DOHH2 (cell line): Measurements from ENCODE around the gene SLC38A3.

Experiments used
- H3F3A ChIP-seq: fragments of 200-600 bp; sonication (generic), shearing (Covaris generic); 2 replicates; pipeline ENCODE4 v1.6.0; 2016; ENCODE audit warnings: antibody characterized with exemption, mild to moderate bottlenecking; ENCODE audit not compliant: control insufficient read depth, insufficient read depth
- H3K27ac ChIP-seq: fragments of 200-600 bp; sonication (generic); 2 replicates; pipeline ENCODE4 v1.5.1; 2014; ENCODE audit warnings: low read depth, mild to moderate bottlenecking, low read length, moderate library complexity
- H3K27me3 ChIP-seq: fragments of 200-600 bp; sonication (generic); 2 replicates; pipeline ENCODE4 v1.6.1; 2014; ENCODE audit warnings: mild to moderate bottlenecking, low read length, mixed read lengths; ENCODE audit not compliant: control insufficient read depth
- H3K36me3 ChIP-seq: fragments of 200-600 bp; sonication (generic); 2 replicates; pipeline ENCODE4 v1.6.1; 2014; ENCODE audit warnings: mild to moderate bottlenecking, low read length, moderate library complexity, mixed read lengths; ENCODE audit not compliant: control insufficient read depth
- H3K4me1 ChIP-seq: fragments of 200-600 bp; sonication (generic); 2 replicates; pipeline ENCODE4 v1.6.1; 2014; ENCODE audit warnings: mild to moderate bottlenecking, low read length, mixed read lengths; ENCODE audit not compliant: control insufficient read depth
- H3K4me2 ChIP-seq: fragments of 200-600 bp; sonication (generic); 2 replicates; pipeline ENCODE4 v1.6.0; 2014; ENCODE audit warnings: mild to moderate bottlenecking, low read length, moderate library complexity
- H3K4me3 ChIP-seq: fragments of 200-600 bp; sonication (generic); 2 replicates; pipeline ENCODE4 v1.5.1; 2014; ENCODE audit warnings: mild to moderate bottlenecking, low read length, mixed read lengths
- H3K79me2 ChIP-seq: fragments of 200-600 bp; sonication (generic); 2 replicates; pipeline ENCODE4 v1.6.1; 2014; ENCODE audit warnings: mild to moderate bottlenecking, low read length, mixed read lengths; ENCODE audit not compliant: control insufficient read depth
- H3K9me2 ChIP-seq: fragments of 200-600 bp; sonication (generic); replicated peaks from 2 replicates; pipeline ENCODE4 v1.6.1; 2014; ENCODE audit warnings: mild to moderate bottlenecking, low read length, mixed read lengths; ENCODE audit not compliant: control insufficient read depth
- H3K9me3 ChIP-seq: fragments of 200-600 bp; sonication (generic); 2 replicates; pipeline ENCODE4 v1.6.1; 2014; ENCODE audit warnings: antibody characterized with exemption, low read length, mixed read lengths; ENCODE audit not compliant: control insufficient read depth, insufficient read depth
- H4K20me1 ChIP-seq: fragments of 200-600 bp; sonication (generic); 2 replicates; pipeline ENCODE4 v1.6.0; 2014; ENCODE audit warnings: low read depth, mild to moderate bottlenecking, antibody characterized with exemption, low read length, moderate library complexity; ENCODE audit not compliant: control insufficient read depth, insufficient read depth
- CTCF ChIP-seq: fragments of 200-600 bp; sonication (generic); IDR thresholded peaks from one replicate; pipeline ENCODE4 v1.5.1; 2014; ENCODE audit warnings: antibody characterized with exemption, mild to moderate bottlenecking, low read depth, low read length; ENCODE audit not compliant: poor library complexity, severe bottlenecking
- EZH2phosphoT487 ChIP-seq: fragments of 200-600 bp; sonication (generic); IDR thresholded peaks from 2 replicates; pipeline ENCODE4 v1.6.1; 2017; ENCODE audit warnings: borderline replicate concordance, mild to moderate bottlenecking, antibody characterized with exemption, low read length, moderate library complexity, mixed read lengths

The SLC38A3 gene

DNA sequence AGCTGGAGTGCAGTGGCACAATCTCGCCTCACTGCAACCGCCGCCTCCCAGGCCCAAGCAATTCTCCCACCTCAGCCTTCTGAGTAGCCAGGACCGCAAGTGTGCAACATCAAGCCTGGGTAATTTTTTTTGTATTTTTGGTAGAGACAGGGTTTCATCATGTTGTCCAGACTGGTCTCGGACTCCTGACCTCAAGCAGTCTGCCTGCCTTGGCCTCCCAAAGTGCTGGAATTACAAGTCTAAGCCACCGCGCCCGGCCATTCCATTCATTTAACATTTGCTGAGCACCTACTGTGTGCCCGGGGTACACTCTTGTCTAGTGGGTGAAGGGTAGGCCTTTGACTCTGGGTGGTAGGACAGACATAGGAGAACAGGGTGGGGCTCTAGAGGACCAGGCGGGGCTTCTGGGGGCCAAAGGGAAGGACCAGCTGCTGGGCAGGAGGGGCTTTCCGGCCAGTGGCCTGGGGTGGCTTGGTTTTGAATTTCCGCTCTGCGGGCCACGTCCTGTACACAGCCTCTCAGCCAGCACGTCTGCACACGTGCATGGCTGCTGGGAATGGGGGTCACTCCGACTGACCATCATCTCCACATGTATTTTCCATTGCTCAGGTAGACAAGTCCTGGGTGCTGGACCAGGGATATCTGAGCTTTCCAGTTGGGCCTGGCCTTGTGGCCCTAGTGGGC is 2.4 kb downstream of the SLC38A3 start:
- no peaks in the 10 kb centered on the region for H3F3A ChIP-seq
- no peak for TF ChIP-seq EZH2phosphoT487
- TF ChIP-seq CTCF, result no peak
- no peaks in the 10 kb centered on the region for H3K79me2 ChIP-seq
- no peaks in the 10 kb centered on the region for H3K9me2 ChIP-seq
- H4K20me1 ChIP-seq, result 0 out of 2 replicates have a peak, but pooled peaks cover 3% of the 10 kb centered on the region
- H3K4me2 ChIP-seq, result no peak overlapping the region
- no peaks in the 10 kb centered on the region for H3K36me3 ChIP-seq
- H3K27ac ChIP-seq, result no peak overlapping the region
- peaks cover 55% of the 10 kb centered on the region for H3K27me3 ChIP-seq
- no peaks in the 10 kb centered on the region for H3K9me3 ChIP-seq
- 0 out of 2 replicates have a peak, but pooled peaks cover 3% of the 10 kb centered on the region for H3K4me1 ChIP-seq
- H3K4me3 ChIP-seq, result no peak overlapping the region

GRCh38 chr3:50208677-50209344 is 3.7 kb downstream of the SLC38A3 start:
- Histone ChIP-seq H3K27me3 (peaks cover 42% of the 10 kb centered on the region), H3K4me1 (0 out of 2 replicates have a peak, but pooled peaks cover 3% of the 10 kb centered on the region), H3F3A (no peaks in the 10 kb centered on the region), H3K27ac (no peak overlapping the region), H3K79me2 (no peaks in the 10 kb centered on the region), H3K36me3 (no peaks in the 10 kb centered on the region), H3K4me2 (no peak overlapping the region), H3K4me3 (no peak overlapping the region), H3K9me2 (no peaks in the 10 kb centered on the region), H4K20me1 (0 out of 2 replicates have a peak, but pooled peaks cover 3% of the 10 kb centered on the region), H3K9me3 (no peaks in the 10 kb centered on the region)
- TF ChIP-seq CTCF (no peak), EZH2phosphoT487 (no peak)

DNA sequence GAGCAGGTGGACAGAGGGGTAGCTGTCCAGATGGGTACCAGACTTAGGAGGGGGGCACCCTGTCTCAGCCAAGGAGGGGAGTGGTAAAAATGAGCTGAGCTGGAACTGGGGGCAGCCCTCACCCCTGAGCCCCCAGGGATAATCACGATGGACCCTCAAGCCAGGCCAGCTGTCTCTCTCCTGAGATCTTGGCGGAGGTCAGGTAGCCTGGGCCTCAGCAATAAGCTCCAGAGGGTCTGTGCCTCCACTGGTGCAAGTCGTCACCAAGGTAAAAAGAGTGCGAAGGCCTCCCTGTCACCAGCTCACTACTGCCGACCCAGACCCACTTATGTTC is 5.1 kb downstream of the SLC38A3 start:
- H3K27me3 ChIP-seq, result peaks cover 30% of the 10 kb centered on the region
- H3K9me2 ChIP-seq, result no peaks in the 10 kb centered on the region
- 0 out of 2 replicates have a peak, but pooled peaks cover 3% of the 10 kb centered on the region for H4K20me1 ChIP-seq
- no peak for TF ChIP-seq EZH2phosphoT487
- no peak for TF ChIP-seq CTCF
- no peak overlapping the region for H3K4me2 ChIP-seq
- H3K79me2 ChIP-seq, result no peaks in the 10 kb centered on the region
- H3K27ac ChIP-seq, result no peak overlapping the region
- no peaks in the 10 kb centered on the region for H3K9me3 ChIP-seq
- no peaks in the 10 kb centered on the region for H3F3A ChIP-seq
- H3K36me3 ChIP-seq, result no peaks in the 10 kb centered on the region
- H3K4me3 ChIP-seq, result no peak overlapping the region
- H3K4me1 ChIP-seq, result 0 out of 2 replicates have a peak, but pooled peaks cover 3% of the 10 kb centered on the region
